Gastroesophageal sphincter (tissue), 3 donors: ENCODE results near the gene KIF2A.

Experiments
- EP300 ChIP-seq: sonication (generic); formaldehyde crosslinking; IDR thresholded peaks from one replicate; pipeline ENCODE4 v1.6.1; 2017; ENCODE audit warnings: antibody characterized with exemption, mild to moderate bottlenecking
- POLR2A ChIP-seq, 2 donors: fragments of 450-650 bp; IDR thresholded peaks; one replicate each; pipeline ENCODE4 v1.6.1; 2017; ENCODE audit warnings: antibody characterized with exemption in 2 of 2, mild to moderate bottlenecking in 2 of 2, moderate library complexity in 1 of 2
- TF ChIP-seq, protein P1 (sequence below), 4 experiments: fragments of 200-600 bp in 2 of 4; fragments of 450-650 bp in 2 of 4; sonication (generic) in 1 of 4; IDR thresholded peaks; one replicate each; pipeline ENCODE4 v1.5.1; 2017 to 2019; ENCODE audit warnings: antibody characterized with exemption in 4 of 4, mild to moderate bottlenecking in 2 of 4, moderate library complexity in 2 of 4

DNA sequence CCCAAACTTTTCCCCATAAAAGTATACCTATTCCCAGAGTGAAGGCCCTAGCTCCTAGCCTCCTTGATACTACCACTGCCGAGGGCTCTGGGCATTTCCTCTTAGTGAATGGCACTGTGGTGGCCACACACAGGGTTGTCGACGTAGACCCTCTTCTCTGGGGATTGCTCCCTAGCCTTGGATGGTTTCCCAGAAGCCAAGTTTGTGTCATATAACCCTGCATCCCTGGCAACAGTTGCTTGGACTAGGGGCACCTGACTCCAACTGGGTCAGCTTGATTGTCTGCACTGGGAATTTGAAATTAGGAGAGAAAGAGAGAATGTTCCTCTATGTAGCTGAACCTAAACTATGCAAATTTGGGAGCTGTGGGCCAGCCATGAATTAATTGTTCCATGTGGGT, 32.3 kb upstream of the KIF2A start:
- TF ChIP-seq, protein P1, sequence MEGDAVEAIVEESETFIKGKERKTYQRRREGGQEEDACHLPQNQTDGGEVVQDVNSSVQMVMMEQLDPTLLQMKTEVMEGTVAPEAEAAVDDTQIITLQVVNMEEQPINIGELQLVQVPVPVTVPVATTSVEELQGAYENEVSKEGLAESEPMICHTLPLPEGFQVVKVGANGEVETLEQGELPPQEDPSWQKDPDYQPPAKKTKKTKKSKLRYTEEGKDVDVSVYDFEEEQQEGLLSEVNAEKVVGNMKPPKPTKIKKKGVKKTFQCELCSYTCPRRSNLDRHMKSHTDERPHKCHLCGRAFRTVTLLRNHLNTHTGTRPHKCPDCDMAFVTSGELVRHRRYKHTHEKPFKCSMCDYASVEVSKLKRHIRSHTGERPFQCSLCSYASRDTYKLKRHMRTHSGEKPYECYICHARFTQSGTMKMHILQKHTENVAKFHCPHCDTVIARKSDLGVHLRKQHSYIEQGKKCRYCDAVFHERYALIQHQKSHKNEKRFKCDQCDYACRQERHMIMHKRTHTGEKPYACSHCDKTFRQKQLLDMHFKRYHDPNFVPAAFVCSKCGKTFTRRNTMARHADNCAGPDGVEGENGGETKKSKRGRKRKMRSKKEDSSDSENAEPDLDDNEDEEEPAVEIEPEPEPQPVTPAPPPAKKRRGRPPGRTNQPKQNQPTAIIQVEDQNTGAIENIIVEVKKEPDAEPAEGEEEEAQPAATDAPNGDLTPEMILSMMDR (IDR thresholded peaks at IDR 0.05): no peak
- TF ChIP-seq POLR2A (IDR thresholded peaks at IDR 0.05) (no peak), EP300 (no peak)
